Loucy (cell line): ENCODE results near the gene RRAD.

Experiments
- H2AFZ ChIP-seq: fragments of 200-600 bp; sonication (generic); 2 replicates; pipeline ENCODE4 v1.6.0; 2016; ENCODE audit warnings: antibody characterized with exemption, mild to moderate bottlenecking, low read length, moderate library complexity
- H3F3A ChIP-seq: fragments of 200-600 bp; 2 replicates; pipeline ENCODE4 v1.6.0; 2016; ENCODE audit warnings: antibody characterized with exemption, low read depth, mild to moderate bottlenecking
- H3K27me3 ChIP-seq: fragments of 200-600 bp; sonication (generic); 2 replicates; pipeline ENCODE4 v1.6.1; 2014; ENCODE audit warnings: low read length, mild to moderate bottlenecking; ENCODE audit not compliant: insufficient read depth, poor library complexity, severe bottlenecking
- H3K36me3 ChIP-seq: fragments of 200-600 bp; sonication (generic); 2 replicates; pipeline ENCODE4 v1.6.1; 2016; ENCODE audit warnings: low read length; ENCODE audit not compliant: insufficient read depth
- H3K4me1 ChIP-seq: fragments of 200-600 bp; sonication (generic); 2 replicates; pipeline ENCODE4 v1.5.1; 2014; ENCODE audit warnings: low read length, mild to moderate bottlenecking; ENCODE audit not compliant: insufficient read depth, poor library complexity, severe bottlenecking
- H3K4me2 ChIP-seq: fragments of 200-600 bp; sonication (generic); 2 replicates; pipeline ENCODE4 v1.6.0; 2014; ENCODE audit warnings: antibody characterized with exemption, low read length, low read depth, mild to moderate bottlenecking; ENCODE audit not compliant: poor library complexity, severe bottlenecking
- H3K4me3 ChIP-seq: fragments of 200-600 bp; sonication (generic); 2 replicates; pipeline ENCODE4 v1.5.1; 2014; ENCODE audit warnings: low read length, mild to moderate bottlenecking, mixed read lengths; ENCODE audit not compliant: poor library complexity, severe bottlenecking
- H3K79me2 ChIP-seq: fragments of 200-600 bp; sonication (generic); 2 replicates; pipeline ENCODE4 v1.6.1; 2014; ENCODE audit warnings: low read length; ENCODE audit not compliant: insufficient read depth
- H3K9ac ChIP-seq: fragments of 200-600 bp; sonication (generic); 2 replicates; pipeline ENCODE4 v1.6.0; 2014; ENCODE audit warnings: mild to moderate bottlenecking, low read depth, low read length, moderate library complexity; ENCODE audit not compliant: poor library complexity, severe bottlenecking
- H3K9me2 ChIP-seq: fragments of 200-600 bp; sonication (generic); replicated peaks from 2 replicates; pipeline ENCODE4 v1.6.1; 2016; ENCODE audit warnings: low read depth, low read length, mixed read lengths
- H3K9me3 ChIP-seq: fragments of 200-600 bp; sonication (generic); 2 replicates; pipeline ENCODE4 v1.6.1; 2014; ENCODE audit warnings: mild to moderate bottlenecking, antibody characterized with exemption, low read length, low read depth; ENCODE audit not compliant: insufficient read depth
- H4K20me1 ChIP-seq: fragments of 200-600 bp; sonication (generic); 2 replicates; pipeline ENCODE4 v1.6.0; 2014; ENCODE audit warnings: antibody characterized with exemption, low read length, mild to moderate bottlenecking; ENCODE audit not compliant: insufficient read depth, poor library complexity, severe bottlenecking
- CTCF ChIP-seq: fragments of 200-600 bp; sonication (generic); conservative IDR thresholded peaks from 2 replicates; pipeline ENCODE4 v1.5.1; 2014; ENCODE audit warnings: mild to moderate bottlenecking, antibody characterized with exemption, low read length
- EZH2phosphoT487 ChIP-seq: fragments of 200-600 bp; IDR thresholded peaks from 2 replicates; pipeline ENCODE4 v1.6.1; 2018; ENCODE audit warnings: antibody characterized with exemption, mild to moderate bottlenecking, moderate library complexity, borderline replicate concordance

Gene RRAD

GRCh38 chr16:66918803-66919568 is 6.3 kb downstream of the RRAD start, which contains the start of gene CDH16:
Gene CDH16 (minus strand): TSS chr16:66918885. CDS start chr16:66918065, 820 bp downstream.
- Histone ChIP-seq H3K9ac (no peak within 1 kb of the TSS), H3K4me1 (no peaks in the 10 kb centered on the region), H3K9me3 (no peaks in the 10 kb centered on the region), H3F3A (no peaks in the 10 kb centered on the region), H3K27me3 (no peaks in the 10 kb centered on the region), H3K4me3 (no peak within 1 kb of the TSS), H2AFZ (no peak within 1 kb of the TSS), H3K36me3 (no peaks in the 10 kb centered on the region), H3K4me2 (no peak within 1 kb of the TSS), H4K20me1 (no peaks in the 10 kb centered on the region), H3K9me2 (no peaks in the 10 kb centered on the region), H3K79me2 (no peaks in the 10 kb centered on the region)
- TF ChIP-seq CTCF, result no peak
- TF ChIP-seq EZH2phosphoT487, result no peak

- no peaks in the 10 kb centered on the region for H3K9me2 ChIP-seq
- no peaks in the 10 kb centered on the region for H3K4me1 ChIP-seq
- no peak overlapping the region for H2AFZ ChIP-seq
- H3K4me3 ChIP-seq, result no peak overlapping the region
- no peak overlapping the region for H3K9ac ChIP-seq
- no peaks in the 10 kb centered on the region for H4K20me1 ChIP-seq
- TF ChIP-seq CTCF (no peak), EZH2phosphoT487 (no peak)
- H3K9me3 ChIP-seq, result no peaks in the 10 kb centered on the region
- no peaks in the 10 kb centered on the region for H3K79me2 ChIP-seq
- no peak overlapping the region for H3K4me2 ChIP-seq
- H3K27me3 ChIP-seq, result no peaks in the 10 kb centered on the region
- no peaks in the 10 kb centered on the region for H3F3A ChIP-seq
- no peaks in the 10 kb centered on the region for H3K36me3 ChIP-seq
Measured at GRCh38 chr16:66918355-66918754, 7.0 kb downstream of the RRAD start.

DNA sequence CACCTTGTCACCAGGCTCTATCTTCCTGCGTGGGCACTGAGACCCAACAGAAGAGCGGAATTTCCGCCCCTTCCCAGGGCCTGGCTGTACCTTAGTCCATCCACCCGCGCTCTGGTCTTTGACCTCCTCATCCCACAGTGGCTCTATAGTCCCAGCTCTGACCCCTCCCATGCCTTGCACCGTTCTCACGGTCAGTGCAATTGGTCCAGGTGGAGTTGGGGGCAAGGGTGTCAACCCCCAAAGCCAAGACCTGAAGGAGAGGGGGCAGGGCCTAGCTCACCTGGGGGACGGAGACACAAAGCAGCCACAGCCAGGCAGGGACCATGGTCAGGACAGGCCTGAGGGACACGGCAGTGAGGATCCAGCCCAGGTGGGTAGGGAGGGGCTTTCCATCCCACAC is 7.6 kb downstream of the RRAD start:
- Histone ChIP-seq H3K9ac (no peak overlapping the region), H3K27me3 (no peaks in the 10 kb centered on the region)
- no peak for TF ChIP-seq CTCF
- TF ChIP-seq EZH2phosphoT487, result no peak

More for the DNA sequence above, 7.6 kb downstream of the RRAD start:
- Histone ChIP-seq H4K20me1 (no peaks in the 10 kb centered on the region), H3K9me3 (no peaks in the 10 kb centered on the region), H3K79me2 (no peaks in the 10 kb centered on the region), H2AFZ (no peak overlapping the region), H3K4me3 (no peak overlapping the region), H3K9me2 (no peaks in the 10 kb centered on the region), H3F3A (no peaks in the 10 kb centered on the region), H3K4me2 (no peak overlapping the region), H3K4me1 (no peaks in the 10 kb centered on the region), H3K36me3 (no peaks in the 10 kb centered on the region)
